H9 (cell line): ENCODE results near the gene PTPN13. TPM values are rescaled to one million over a fixed set of nuclear protein-coding genes. Genes with fewer than 3 reads are reported as not detected.

Experiments
- DNase-seq: peaks from one replicate; pipeline ENCODE4 v3.0.0-alpha.2; 2017
- H2AFZ ChIP-seq: one replicate; pipeline ENCODE4 v1.6.1; 2013; ENCODE audit warnings: mild to moderate bottlenecking, low read length, control low read depth, moderate library complexity
- H2AK5ac ChIP-seq: 2 replicates; pipeline ENCODE4 v1.6.1; 2013; ENCODE audit warnings: low read length, control low read depth, mixed read lengths; ENCODE audit not compliant: insufficient read length
- H2BK120ac ChIP-seq: one replicate; pipeline ENCODE4 v1.6.1; 2013; ENCODE audit warnings: low read depth, mild to moderate bottlenecking, low read length, control low read depth, inconsistent platforms; ENCODE audit not compliant: poor library complexity, severe bottlenecking
- H2BK12ac ChIP-seq: 2 replicates; pipeline ENCODE4 v1.6.1; 2013; ENCODE audit warnings: low read length, control low read depth, mixed read lengths, low read depth; ENCODE audit not compliant: insufficient read length
- H2BK15ac ChIP-seq: 2 replicates; pipeline ENCODE4 v1.6.1; 2013; ENCODE audit warnings: low read depth, low read length, control low read depth
- H2BK20ac ChIP-seq: one replicate; pipeline ENCODE4 v1.6.1; 2013; ENCODE audit warnings: low read depth, mild to moderate bottlenecking, low read length, control low read depth, inconsistent platforms; ENCODE audit not compliant: poor library complexity, severe bottlenecking
- H2BK5ac ChIP-seq: 2 replicates; pipeline ENCODE4 v1.6.1; 2013; ENCODE audit warnings: low read length, control low read depth, mixed read lengths; ENCODE audit not compliant: insufficient read length
- H3K14ac ChIP-seq: 2 replicates; pipeline ENCODE4 v1.6.1; 2013; ENCODE audit warnings: low read length, control low read depth; ENCODE audit not compliant: insufficient read depth
- H3K18ac ChIP-seq: 2 replicates; pipeline ENCODE4 v1.6.1; 2013; ENCODE audit warnings: low read depth, mild to moderate bottlenecking, mixed read lengths, low read length, control low read depth; ENCODE audit not compliant: insufficient read length
- H3K23ac ChIP-seq: 2 replicates; pipeline ENCODE4 v1.6.1; 2013; ENCODE audit warnings: low read length, control low read depth, mixed read lengths, low read depth; ENCODE audit not compliant: insufficient read length
- H3K23me2 ChIP-seq: 2 replicates; pipeline ENCODE4 v1.6.1; 2013; ENCODE audit warnings: low read depth, mild to moderate bottlenecking, mixed read lengths, low read length, control low read depth; ENCODE audit not compliant: insufficient read length, poor library complexity, severe bottlenecking
- H3K27ac ChIP-seq: 2 replicates; pipeline ENCODE4 v1.5.1; 2013; ENCODE audit warnings: low read length, control low read depth, mixed read lengths, low read depth; ENCODE audit not compliant: insufficient read length
- H3K27me3 ChIP-seq: 2 replicates; pipeline ENCODE4 v1.6.1; 2013; ENCODE audit warnings: low read length, control low read depth, inconsistent platforms; ENCODE audit not compliant: insufficient read depth
- H3K4ac ChIP-seq: 2 replicates; pipeline ENCODE4 v1.6.1; 2013; ENCODE audit warnings: low read depth, mild to moderate bottlenecking, control low read depth, inconsistent platforms, low read length, moderate library complexity
- H3K4me1 ChIP-seq: 2 replicates; pipeline ENCODE4 v1.6.1; 2013; ENCODE audit warnings: low read length, control low read depth, inconsistent platforms; ENCODE audit not compliant: insufficient read depth
- H3K4me2 ChIP-seq: 2 replicates; pipeline ENCODE4 v1.6.1; 2013; ENCODE audit warnings: low read length, control low read depth, mixed read lengths; ENCODE audit not compliant: insufficient read length, insufficient read depth
- H3K56ac ChIP-seq: 2 replicates; pipeline ENCODE4 v1.6.1; 2013; ENCODE audit warnings: low read depth, mild to moderate bottlenecking, mixed read lengths, low read length, control low read depth; ENCODE audit not compliant: insufficient read length
- H3K79me1 ChIP-seq: 2 replicates; pipeline ENCODE4 v1.6.1; 2013; ENCODE audit warnings: low read depth, mild to moderate bottlenecking, moderate library complexity, low read length, control low read depth, inconsistent platforms; ENCODE audit not compliant: insufficient read depth, poor library complexity, severe bottlenecking
- H3K79me2 ChIP-seq: 2 replicates; pipeline ENCODE4 v1.6.1; 2013; ENCODE audit warnings: low read length, control low read depth, inconsistent platforms; ENCODE audit not compliant: insufficient read depth
- H3K9ac ChIP-seq: 2 replicates; pipeline ENCODE4 v1.6.1; 2013; ENCODE audit warnings: low read length, control low read depth, mixed read lengths; ENCODE audit not compliant: insufficient read length; ENCODE audit errors: extremely low read depth
- H3K9me3 ChIP-seq: one replicate; pipeline ENCODE4 v1.6.1; 2013; ENCODE audit warnings: low read depth, low read length, inconsistent platforms; ENCODE audit not compliant: control insufficient read depth
- H3T11ph ChIP-seq: one replicate; pipeline ENCODE4 v1.6.1; 2013; ENCODE audit warnings: mild to moderate bottlenecking, low read length, control low read depth, inconsistent platforms
- H4K20me1 ChIP-seq: one replicate; pipeline ENCODE4 v1.6.1; 2013; ENCODE audit not compliant: control insufficient read depth, insufficient read length, insufficient read depth
- H4K5ac ChIP-seq: 2 replicates; pipeline ENCODE4 v1.6.1; 2013; ENCODE audit warnings: low read depth, mild to moderate bottlenecking, mixed read lengths, low read length, control low read depth; ENCODE audit not compliant: insufficient read length
- H4K8ac ChIP-seq: replicated peaks from 2 replicates; pipeline ENCODE4 v1.6.1; 2013; ENCODE audit warnings: low read length, control low read depth, mixed read lengths, low read depth; ENCODE audit not compliant: insufficient read length
- H4K91ac ChIP-seq: 2 replicates; pipeline ENCODE4 v1.6.1; 2013; ENCODE audit warnings: low read depth, mild to moderate bottlenecking, moderate library complexity, mixed read lengths, low read length, control low read depth; ENCODE audit not compliant: insufficient read length
- H3K27ac Mint-ChIP-seq, 3 experiments: 2 replicates in 2 of 3; 3 replicates in 1 of 3; pipeline ENCODE4 v1.8.0; 2020 to 2021; ENCODE audit warnings: mixed read lengths in 3 of 3, mild to moderate bottlenecking in 1 of 3, moderate library complexity in 1 of 3
- H3K27me3 Mint-ChIP-seq: 2 replicates; pipeline ENCODE4 v1.8.0; 2021; ENCODE audit warnings: low read depth, mild to moderate bottlenecking, moderate library complexity, mixed read lengths
- H3K36me3 Mint-ChIP-seq, 3 experiments: 2 replicates in 2 of 3; 3 replicates in 1 of 3; pipeline ENCODE4 v1.8.0; 2020 to 2021; ENCODE audit warnings: low read depth in 3 of 3, mixed read lengths in 3 of 3; ENCODE audit not compliant: insufficient read depth in 1 of 3
- H3K4me1 Mint-ChIP-seq, 2 experiments: 2 replicates each; pipeline ENCODE4 v1.8.0; 2020; ENCODE audit warnings: mixed read lengths in 2 of 2
- H3K4me3 Mint-ChIP-seq, 2 experiments: 2 replicates in 1 of 2; 3 replicates in 1 of 2; pipeline ENCODE4 v1.8.0; 2020 to 2021; ENCODE audit warnings: mild to moderate bottlenecking in 2 of 2, mixed read lengths in 2 of 2, moderate library complexity in 1 of 2
- H3K9me3 Mint-ChIP-seq, 2 experiments: 2 replicates in 1 of 2; 3 replicates in 1 of 2; pipeline ENCODE4 v1.8.0; 2020; ENCODE audit warnings: mild to moderate bottlenecking in 2 of 2, mixed read lengths in 2 of 2, moderate library complexity in 1 of 2
- WGBS: extraction: QIAGEN DNeasy Blood & Tissue Kit; methylation state at CpG from one replicate; pipeline ENCODE4 v1.1.7; 2013; ENCODE audit warnings: missing lambda C conversion rate, low lambda C conversion rate, mixed read lengths; ENCODE audit not compliant: insufficient read length; ENCODE audit errors: extremely low coverage; 5-methylcytosine and 5-hydroxymethylcytosine counted together
- total RNA-seq: library from RNA; stranded (reverse); gene quantifications from 2 replicates; pipeline ENCODE4 v1.2.1, GENCODE V29; 2021
- TF ChIP-seq, protein P1 (sequence below): fragments of 200-600 bp; sonication (generic); conservative IDR thresholded peaks from 3 replicates; pipeline ENCODE4 v1.8.0; 2021; ENCODE audit warnings: antibody characterized with exemption, mild to moderate bottlenecking

PTPN13 gene
- total RNA-seq, 1 experiment from 2014 or later = 34.9 TPM

DNA sequence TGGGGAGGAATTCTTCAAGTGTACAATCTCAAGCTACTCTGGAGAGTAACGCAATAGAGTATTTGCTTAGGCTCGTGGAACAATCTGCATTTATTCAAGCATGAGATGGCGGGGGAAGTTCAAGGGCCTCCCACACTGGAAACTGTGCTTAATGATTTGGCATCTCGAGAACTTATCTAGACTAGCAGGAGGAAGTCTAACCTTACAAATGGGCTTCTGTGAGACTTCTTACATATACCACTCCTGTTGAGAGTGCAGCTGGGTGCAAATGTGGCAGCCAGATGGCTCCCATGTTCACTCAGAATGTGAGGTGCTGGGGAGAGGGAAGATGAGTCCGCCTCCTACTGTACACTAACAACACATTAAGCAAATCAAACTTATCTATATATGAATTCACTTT is 29.3 kb upstream of the PTPN13 start:
- Mint-ChIP-seq H3K27me3 (no peaks in the 10 kb centered on the region), H3K4me1 (peaks cover 5 to 7% of the 10 kb centered on the region in 2 experiments), H3K27ac (no peak overlapping the region), H3K9me3 (no peaks in the 10 kb centered on the region), H3K4me3 (no peak overlapping the region), H3K36me3 (no peaks in the 10 kb centered on the region)
- TF ChIP-seq, protein P1, sequence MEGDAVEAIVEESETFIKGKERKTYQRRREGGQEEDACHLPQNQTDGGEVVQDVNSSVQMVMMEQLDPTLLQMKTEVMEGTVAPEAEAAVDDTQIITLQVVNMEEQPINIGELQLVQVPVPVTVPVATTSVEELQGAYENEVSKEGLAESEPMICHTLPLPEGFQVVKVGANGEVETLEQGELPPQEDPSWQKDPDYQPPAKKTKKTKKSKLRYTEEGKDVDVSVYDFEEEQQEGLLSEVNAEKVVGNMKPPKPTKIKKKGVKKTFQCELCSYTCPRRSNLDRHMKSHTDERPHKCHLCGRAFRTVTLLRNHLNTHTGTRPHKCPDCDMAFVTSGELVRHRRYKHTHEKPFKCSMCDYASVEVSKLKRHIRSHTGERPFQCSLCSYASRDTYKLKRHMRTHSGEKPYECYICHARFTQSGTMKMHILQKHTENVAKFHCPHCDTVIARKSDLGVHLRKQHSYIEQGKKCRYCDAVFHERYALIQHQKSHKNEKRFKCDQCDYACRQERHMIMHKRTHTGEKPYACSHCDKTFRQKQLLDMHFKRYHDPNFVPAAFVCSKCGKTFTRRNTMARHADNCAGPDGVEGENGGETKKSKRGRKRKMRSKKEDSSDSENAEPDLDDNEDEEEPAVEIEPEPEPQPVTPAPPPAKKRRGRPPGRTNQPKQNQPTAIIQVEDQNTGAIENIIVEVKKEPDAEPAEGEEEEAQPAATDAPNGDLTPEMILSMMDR = no peak
- no peak overlapping the region for H3K27ac ChIP-seq
- no peak overlapping the region for H4K8ac ChIP-seq
- WGBS = no CpG with 5 or more reads among the region's 5 CpGs
- no peak for DNase-seq
- H3K9me3 ChIP-seq = no peaks in the 10 kb centered on the region
- no peak overlapping the region for H2BK15ac ChIP-seq
- no peak overlapping the region for H3T11ph ChIP-seq
- no peak overlapping the region for H4K91ac ChIP-seq
- H2BK5ac ChIP-seq = no peak overlapping the region
- H3K4me1 ChIP-seq = no peaks in the 10 kb centered on the region
- H3K23ac ChIP-seq = no peak overlapping the region
- H4K5ac ChIP-seq = no peak overlapping the region
- no peak overlapping the region for H3K56ac ChIP-seq
- no peak overlapping the region for H3K14ac ChIP-seq
- no peaks in the 10 kb centered on the region for H3K23me2 ChIP-seq
- no peak overlapping the region for H2BK12ac ChIP-seq
- no peaks in the 10 kb centered on the region for H3K79me1 ChIP-seq
- H2AFZ ChIP-seq = no peak overlapping the region
- no peak overlapping the region for H2BK20ac ChIP-seq
- H3K18ac ChIP-seq = no peak overlapping the region
- H2BK120ac ChIP-seq = no peak overlapping the region
- no peak overlapping the region for H3K4ac ChIP-seq
- H3K9ac ChIP-seq = no peak overlapping the region
- H3K4me2 ChIP-seq = no peak overlapping the region
- H4K20me1 ChIP-seq = no peaks in the 10 kb centered on the region
- H3K27me3 ChIP-seq = no peaks in the 10 kb centered on the region
- no peak overlapping the region for H2AK5ac ChIP-seq
- no peaks in the 10 kb centered on the region for H3K79me2 ChIP-seq
